Right atrium auricular region (tissue), 2 donors: ENCODE data around the gene NEDD4L. TPM values are rescaled to one million over a fixed set of nuclear protein-coding genes. Genes with fewer than 3 reads are reported as not detected.
A peak's percentile ranks its signal among the peaks of the same experiment; 100 is the strongest.

Experiments used
- DNase-seq: peaks from one replicate; pipeline ENCODE4 v3.0.0-alpha.2; 2019; ENCODE audit warnings: low spot score
- H3K27ac ChIP-seq, 2 donors: fragments of 200-600 bp; sonication (generic); 1 replicate in 1 of 2; 2 replicates in 1 of 2; pipeline ENCODE4 v1.5.1; 2016 to 2019
- H3K27me3 ChIP-seq, 2 donors: fragments of 200-600 bp; sonication (generic); one replicate each; pipeline versions ENCODE4 v1.5.1 to v1.6.0; 2017 to 2019
- H3K36me3 ChIP-seq: fragments of 200-600 bp; sonication (generic); one replicate; pipeline ENCODE4 v1.5.1; 2016
- H3K4me1 ChIP-seq, 2 donors: fragments of 200-600 bp; sonication (generic); one replicate each; pipeline versions ENCODE4 v1.5.1 to v1.6.0; 2017 to 2019
- H3K4me3 ChIP-seq, 2 donors: fragments of 200-600 bp; sonication (generic); 1 replicate in 1 of 2; 2 replicates in 1 of 2; pipeline ENCODE4 v1.5.1; 2017 to 2019; ENCODE audit warnings: mild to moderate bottlenecking in 1 of 2, moderate library complexity in 1 of 2
- H3K9me3 ChIP-seq, 2 donors: fragments of 200-600 bp; sonication (generic); one replicate each; pipeline ENCODE4 v1.5.1; 2019
- total RNA-seq, 2 donors: library from RNA; depleted of rRNA; stranded (reverse); fragments of >200 nt; gene quantifications; one replicate each; pipeline ENCODE4 v1.1.0, GENCODE V29; 2016
- TF ChIP-seq, protein P1 (sequence below), 2 donors: fragments of 200-600 bp; sonication (generic); IDR thresholded peaks; one replicate each; pipeline ENCODE4 v1.5.1; 2019; ENCODE audit warnings: antibody characterized with exemption in 2 of 2

Gene NEDD4L
- total RNA-seq, 2 donors from 2014 or later, result 45.0 to 68.0 TPM

DNA sequence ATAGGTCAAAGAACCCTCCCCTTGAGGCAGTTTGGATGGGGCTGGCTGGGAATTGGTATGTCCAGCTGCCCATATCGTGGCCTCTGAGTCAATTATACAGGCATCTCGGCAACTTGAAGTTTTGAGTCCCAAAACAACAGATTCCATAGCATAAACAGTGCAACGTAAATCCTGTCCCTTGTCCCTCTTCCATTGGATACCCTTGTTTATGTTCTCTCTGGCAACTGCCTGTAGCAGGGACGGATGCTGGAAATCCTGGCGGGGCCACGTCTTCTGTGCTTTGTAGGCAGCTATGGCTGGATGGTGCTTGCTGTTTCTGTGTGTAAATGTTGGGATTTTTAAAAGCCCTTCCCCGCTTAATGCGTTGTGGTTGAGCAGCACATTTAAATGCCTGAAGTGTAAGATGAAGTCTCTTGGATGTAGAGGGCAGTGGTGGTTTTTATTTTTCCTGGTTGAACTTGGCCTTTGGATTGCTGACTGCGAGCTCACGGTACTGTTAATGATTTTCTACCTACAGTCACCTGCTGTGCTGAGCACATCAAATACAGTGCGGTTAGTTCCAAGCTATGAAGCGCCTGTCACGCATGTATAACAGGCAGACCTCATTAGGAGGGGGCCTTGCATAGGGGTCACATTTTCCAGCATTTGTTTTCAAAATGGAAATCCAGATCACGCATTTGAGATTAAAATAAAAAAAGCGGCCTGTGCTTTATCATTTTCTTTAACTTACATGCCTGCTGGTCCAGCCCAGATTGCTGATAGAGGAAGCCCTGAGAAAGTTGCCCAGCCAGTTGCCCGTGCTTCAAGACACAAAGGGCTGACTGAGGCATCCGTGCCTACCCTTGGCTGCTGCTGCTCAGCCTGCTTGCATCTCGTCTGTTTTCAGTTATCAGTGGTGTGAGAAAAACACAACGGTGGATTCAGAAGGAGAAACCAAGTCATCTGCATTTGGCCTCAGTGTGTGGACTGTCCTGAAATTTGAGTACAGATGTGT is 84.7 kb downstream of the NEDD4L start:
- Histone ChIP-seq H3K27me3 (no peaks in the 10 kb centered on the region), H3K4me3 (no peak overlapping the region), H3K9me3 (no peaks in the 10 kb centered on the region), H3K4me1 (no peaks in the 10 kb centered on the region), H3K36me3 (no peaks in the 10 kb centered on the region), H3K27ac (no peak overlapping the region)
- TF ChIP-seq, protein P1, sequence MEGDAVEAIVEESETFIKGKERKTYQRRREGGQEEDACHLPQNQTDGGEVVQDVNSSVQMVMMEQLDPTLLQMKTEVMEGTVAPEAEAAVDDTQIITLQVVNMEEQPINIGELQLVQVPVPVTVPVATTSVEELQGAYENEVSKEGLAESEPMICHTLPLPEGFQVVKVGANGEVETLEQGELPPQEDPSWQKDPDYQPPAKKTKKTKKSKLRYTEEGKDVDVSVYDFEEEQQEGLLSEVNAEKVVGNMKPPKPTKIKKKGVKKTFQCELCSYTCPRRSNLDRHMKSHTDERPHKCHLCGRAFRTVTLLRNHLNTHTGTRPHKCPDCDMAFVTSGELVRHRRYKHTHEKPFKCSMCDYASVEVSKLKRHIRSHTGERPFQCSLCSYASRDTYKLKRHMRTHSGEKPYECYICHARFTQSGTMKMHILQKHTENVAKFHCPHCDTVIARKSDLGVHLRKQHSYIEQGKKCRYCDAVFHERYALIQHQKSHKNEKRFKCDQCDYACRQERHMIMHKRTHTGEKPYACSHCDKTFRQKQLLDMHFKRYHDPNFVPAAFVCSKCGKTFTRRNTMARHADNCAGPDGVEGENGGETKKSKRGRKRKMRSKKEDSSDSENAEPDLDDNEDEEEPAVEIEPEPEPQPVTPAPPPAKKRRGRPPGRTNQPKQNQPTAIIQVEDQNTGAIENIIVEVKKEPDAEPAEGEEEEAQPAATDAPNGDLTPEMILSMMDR (IDR thresholded peaks at IDR 0.05), result no peak
- no peak for DNase-seq

DNA sequence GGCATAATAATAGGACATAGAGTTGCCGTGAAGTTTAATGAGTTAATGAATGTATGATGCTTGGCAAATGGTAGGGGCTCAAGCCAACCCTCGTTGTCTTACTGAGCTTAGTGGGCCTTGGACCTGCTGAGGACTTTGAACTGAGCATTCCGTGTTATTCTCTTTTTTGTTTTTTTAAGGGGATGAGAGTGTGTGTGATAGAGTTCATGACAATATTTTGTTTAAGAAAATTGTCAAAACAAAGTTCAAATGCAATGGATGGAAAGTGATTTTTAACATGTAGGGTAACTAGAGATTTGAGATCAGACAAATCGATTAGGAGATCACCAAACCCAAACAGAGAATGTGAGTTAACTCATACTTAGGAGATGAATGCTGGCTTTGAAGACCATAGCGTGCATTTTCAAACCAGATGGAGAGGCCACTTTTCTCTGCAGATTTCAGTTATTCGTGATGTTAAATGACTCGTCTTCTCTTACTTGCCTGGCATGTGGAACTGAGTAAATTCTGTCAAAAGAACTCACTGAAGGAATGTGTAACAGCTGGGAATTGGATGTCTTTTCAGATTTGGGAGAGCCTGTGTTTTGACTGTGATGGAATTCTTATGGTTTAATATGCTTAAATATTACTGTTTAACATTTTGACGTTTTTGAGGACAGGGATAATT is 88.7 kb downstream of the NEDD4L start:
- DNase-seq, result no peak
- no peak overlapping the region for H3K4me3 ChIP-seq
- no peaks in the 10 kb centered on the region for H3K27me3 ChIP-seq
- H3K27ac ChIP-seq, result no peak overlapping the region
- H3K36me3 ChIP-seq, result no peaks in the 10 kb centered on the region
- TF ChIP-seq, protein P1 (IDR thresholded peaks at IDR 0.05), result no peak
- H3K9me3 ChIP-seq, result no peaks in the 10 kb centered on the region
- H3K4me1 ChIP-seq, result no peaks in the 10 kb centered on the region

DNA sequence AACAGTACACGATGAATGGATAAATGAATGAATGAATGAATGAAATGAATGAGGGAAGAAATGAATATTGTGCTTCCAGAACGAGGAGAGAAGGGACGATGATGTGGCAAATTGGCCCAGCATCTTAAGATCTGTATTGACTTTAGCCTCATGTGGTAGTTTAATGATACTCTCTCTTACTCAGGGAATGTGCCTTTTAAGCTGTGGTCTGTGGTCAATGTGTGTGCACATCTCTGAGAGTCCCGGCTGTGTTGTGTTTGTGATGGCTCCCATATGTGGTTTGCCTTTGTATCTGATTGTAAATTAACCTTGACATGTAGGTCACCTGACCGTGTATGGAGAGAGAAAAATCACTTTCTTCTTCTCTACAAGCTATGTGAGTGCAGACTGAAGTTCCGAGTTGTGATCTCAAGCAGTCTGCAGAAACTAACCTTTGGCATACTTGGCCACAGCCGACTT is 91.2 kb downstream of the NEDD4L start:
- Histone ChIP-seq H3K36me3 (no peaks in the 10 kb centered on the region), H3K27ac (no peak overlapping the region), H3K27me3 (no peaks in the 10 kb centered on the region), H3K9me3 (no peaks in the 10 kb centered on the region), H3K4me3 (no peak overlapping the region), H3K4me1 (no peaks in the 10 kb centered on the region)
- no peak for DNase-seq
- TF ChIP-seq, protein P1 (IDR thresholded peaks at IDR 0.05), result no peak

DNA sequence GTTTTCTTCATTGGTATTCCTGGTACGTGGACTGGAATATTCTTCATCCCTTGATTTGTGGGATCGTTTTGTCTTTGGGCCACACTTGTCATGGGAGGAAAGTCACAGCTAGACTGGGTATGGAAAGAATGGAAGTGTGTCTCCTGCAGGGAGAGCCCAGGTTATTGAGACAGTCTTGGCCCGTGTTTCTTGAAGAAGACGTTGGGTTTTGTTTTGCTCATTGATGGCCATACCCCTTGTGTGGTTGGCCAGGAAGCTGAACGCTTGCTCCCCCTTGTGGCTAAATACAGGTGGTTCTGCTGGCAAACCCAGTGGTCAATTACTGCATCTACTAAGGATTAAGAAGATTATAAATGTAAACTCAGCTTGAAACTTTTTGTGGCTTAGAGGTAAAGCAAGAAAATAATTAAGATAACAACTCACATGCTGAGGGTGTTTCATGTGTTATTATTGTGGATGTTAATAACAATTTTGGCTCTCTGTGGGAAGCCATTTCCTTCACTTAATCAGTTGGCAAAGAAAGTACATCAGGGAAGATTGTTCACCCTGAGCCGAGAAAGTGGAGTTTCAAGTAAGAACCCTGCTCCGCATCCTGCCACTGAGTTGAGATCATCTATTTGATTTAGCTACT is 91.8 kb downstream of the NEDD4L start:
- Histone ChIP-seq H3K4me1 (no peaks in the 10 kb centered on the region), H3K36me3 (no peaks in the 10 kb centered on the region), H3K27ac (no peak overlapping the region), H3K9me3 (no peaks in the 10 kb centered on the region), H3K27me3 (no peaks in the 10 kb centered on the region), H3K4me3 (no peak overlapping the region)
- peak; percentile 68 for DNase-seq
- TF ChIP-seq, protein P1 (IDR thresholded peaks at IDR 0.05), result peak; percentile 79 to 91

DNA sequence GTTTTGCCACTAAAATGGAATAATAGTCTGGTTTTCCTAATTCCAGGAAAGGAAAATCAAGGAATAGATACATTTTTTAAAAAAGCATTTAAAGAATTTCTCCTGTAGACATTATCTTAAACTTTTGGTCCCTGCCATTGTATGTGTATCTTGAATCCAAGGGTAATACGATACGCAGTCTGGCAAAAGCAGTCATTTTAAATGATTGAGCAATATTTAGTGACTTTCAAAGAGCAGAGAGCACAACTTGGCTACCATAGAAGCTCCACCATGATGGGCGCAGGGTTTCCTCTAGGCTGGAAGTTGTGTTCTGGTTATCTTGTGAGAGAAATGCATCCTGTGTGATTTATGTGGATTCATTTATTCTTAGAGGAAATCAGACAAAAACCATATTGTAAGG is 92.9 kb downstream of the NEDD4L start:
- no peak for DNase-seq
- Histone ChIP-seq H3K27me3 (no peaks in the 10 kb centered on the region), H3K4me1 (no peaks in the 10 kb centered on the region), H3K4me3 (no peak overlapping the region), H3K27ac (no peak overlapping the region), H3K9me3 (no peaks in the 10 kb centered on the region), H3K36me3 (no peaks in the 10 kb centered on the region)
- TF ChIP-seq, protein P1 (IDR thresholded peaks at IDR 0.05), result no peak
